HEK293 (cell line): ENCODE data around the gene FBLN2.

Source experiments
- CTCF ChIA-PET: fragments of 350-600 bp; formaldehyde crosslinking; extraction: SDS; loops from one replicate; lab custom pipeline; 2021; ENCODE audit warnings: antibody characterized with exemption; lab: Yijun Ruan, JAX
- POLR2A ChIA-PET: fragments of 300-600 bp; formaldehyde crosslinking; extraction: SDS; loops from one replicate; lab custom pipeline; 2020; ENCODE audit warnings: antibody characterized with exemption, inconsistent platforms; lab: Yijun Ruan, JAX
- H3K27ac ChIP-seq: fragments of 200-500 bp; sonication (Bioruptor generic); 2 replicates; pipeline ENCODE4 v1.5.1; 2014; ENCODE audit warnings: low read depth, low read length, control low read depth, inconsistent platforms; ENCODE audit errors: extremely low read depth
- H3K36me3 ChIP-seq, 2 experiments: fragments of 200-500 bp in 1 of 2; sonication (Bioruptor generic) in 1 of 2; 1 replicate in 1 of 2; 2 replicates in 1 of 2; pipeline ENCODE4 v1.5.1; 2014 to 2017; ENCODE audit warnings: inconsistent platforms in 2 of 2, low read length in 2 of 2; ENCODE audit not compliant: control insufficient read depth in 2 of 2, insufficient read depth in 1 of 2
- H3K4me1 ChIP-seq: fragments of 200-500 bp; sonication (Bioruptor generic); 2 replicates; pipeline ENCODE4 v1.5.1; 2014; ENCODE audit warnings: mild to moderate bottlenecking, low read length, inconsistent platforms; ENCODE audit not compliant: control insufficient read depth, insufficient read depth
- H3K4me3 ChIP-seq: 2 replicates; pipeline ENCODE4 v1.5.1; 2011; ENCODE audit warnings: low read depth, mild to moderate bottlenecking, control low read depth, low read length, moderate library complexity
- H3K9me3 ChIP-seq: fragments of 200-500 bp; sonication (Bioruptor generic); 2 replicates; pipeline ENCODE4 v1.5.1; 2014; ENCODE audit warnings: low read depth, low read length, inconsistent platforms; ENCODE audit not compliant: control insufficient read depth, insufficient read depth
- GLIS1 ChIP-seq: fragments of 450-650 bp; formaldehyde crosslinking; IDR thresholded peaks from 2 replicates; pipeline ENCODE4 v1.5.1; 2016; ENCODE audit warnings: missing biosample characterization, missing genetic modification characterization
- GLIS2 ChIP-seq: fragments of 450-650 bp; formaldehyde crosslinking; IDR thresholded peaks from 2 replicates; pipeline ENCODE4 v1.5.1; 2016; ENCODE audit warnings: missing biosample characterization, missing genetic modification characterization
- INSM2 ChIP-seq: fragments of 450-650 bp; formaldehyde crosslinking; IDR thresholded peaks from 2 replicates; pipeline ENCODE4 v1.5.1; 2016; ENCODE audit warnings: missing biosample characterization, missing genetic modification characterization
- KLF8 ChIP-seq: fragments of 450-650 bp; formaldehyde crosslinking; IDR thresholded peaks from 2 replicates; pipeline ENCODE4 v1.5.1; 2016; ENCODE audit warnings: missing biosample characterization, missing genetic modification characterization
- REPIN1 ChIP-seq: fragments of 450-650 bp; formaldehyde crosslinking; IDR thresholded peaks from 2 replicates; pipeline ENCODE4 v1.5.1; 2017; ENCODE audit warnings: missing biosample characterization, missing genetic modification characterization, low read depth
- SP7 ChIP-seq: fragments of 450-650 bp; formaldehyde crosslinking; IDR thresholded peaks from 2 replicates; pipeline ENCODE4 v1.5.1; 2016; ENCODE audit warnings: missing biosample characterization, missing genetic modification characterization
- YY2 ChIP-seq: fragments of 450-650 bp; formaldehyde crosslinking; IDR thresholded peaks from 2 replicates; pipeline ENCODE4 v1.5.1; 2016; ENCODE audit warnings: missing biosample characterization, missing genetic modification characterization
- ZBTB1 ChIP-seq: fragments of 450-650 bp; formaldehyde crosslinking; IDR thresholded peaks from 2 replicates; pipeline ENCODE4 v1.5.1; 2016; ENCODE audit warnings: missing biosample characterization, missing genetic modification characterization
- ZBTB44 ChIP-seq: fragments of 450-650 bp; IDR thresholded peaks from 2 replicates; pipeline ENCODE4 v1.5.1; 2018; ENCODE audit warnings: missing biosample characterization, mild to moderate bottlenecking, missing genetic modification characterization
- ZNF140 ChIP-seq: fragments of 450-650 bp; formaldehyde crosslinking; IDR thresholded peaks from 2 replicates; pipeline ENCODE4 v1.5.1; 2016; ENCODE audit warnings: missing biosample characterization, missing genetic modification characterization
- ZNF146 ChIP-seq: fragments of 450-650 bp; formaldehyde crosslinking; IDR thresholded peaks from 2 replicates; pipeline ENCODE4 v1.5.1; 2016; ENCODE audit warnings: missing biosample characterization, missing genetic modification characterization
- ZNF223 ChIP-seq: fragments of 450-650 bp; formaldehyde crosslinking; IDR thresholded peaks from 2 replicates; pipeline ENCODE4 v1.5.1; 2016; ENCODE audit warnings: missing biosample characterization, missing genetic modification characterization
- ZNF239 ChIP-seq: fragments of 450-650 bp; formaldehyde crosslinking; IDR thresholded peaks from 2 replicates; pipeline ENCODE4 v1.5.1; 2016; ENCODE audit warnings: missing biosample characterization, missing genetic modification characterization
- ZNF274 ChIP-seq, 2 experiments: fragments of 200-500 bp in 1 of 2; fragments of 450-650 bp in 1 of 2; sonication (Bioruptor generic) in 1 of 2; formaldehyde crosslinking in 1 of 2; IDR thresholded peaks; 2 replicates each; pipeline versions ENCODE4 v1.5.1 to v1.6.1; 2014 to 2016; ENCODE audit warnings: borderline replicate concordance in 1 of 2, inconsistent platforms in 1 of 2, low read length in 1 of 2, missing biosample characterization in 1 of 2, missing genetic modification characterization in 1 of 2
- ZNF350 ChIP-seq: fragments of 450-650 bp; formaldehyde crosslinking; IDR thresholded peaks from 2 replicates; pipeline ENCODE4 v1.5.0; 2017; ENCODE audit warnings: missing biosample characterization, mild to moderate bottlenecking, missing genetic modification characterization
- ZNF37A ChIP-seq: fragments of 450-650 bp; IDR thresholded peaks from 2 replicates; pipeline ENCODE4 v1.5.1; 2018; ENCODE audit warnings: missing biosample characterization, missing genetic modification characterization
- ZNF518A ChIP-seq: fragments of 450-650 bp; formaldehyde crosslinking; conservative IDR thresholded peaks from 2 replicates; pipeline ENCODE4 v1.5.1; 2016; ENCODE audit warnings: low read depth, missing biosample characterization, missing genetic modification characterization
- ZNF670 ChIP-seq: fragments of 450-650 bp; formaldehyde crosslinking; IDR thresholded peaks from 2 replicates; pipeline ENCODE4 v1.5.1; 2016; ENCODE audit warnings: missing biosample characterization, missing genetic modification characterization, low read depth
- ZNF768 ChIP-seq: fragments of 450-650 bp; formaldehyde crosslinking; IDR thresholded peaks from 2 replicates; pipeline ENCODE4 v1.5.1; 2018; ENCODE audit warnings: missing biosample characterization, mild to moderate bottlenecking, missing genetic modification characterization
- ZSCAN5A ChIP-seq: fragments of 450-650 bp; formaldehyde crosslinking; IDR thresholded peaks from 2 replicates; pipeline ENCODE4 v1.5.1; 2016; ENCODE audit warnings: missing biosample characterization, missing genetic modification characterization

Gene FBLN2

GRCh38 chr3:13501958-13502790, 46.8 kb upstream of the FBLN2 start:
- CTCF ChIA-PET: interaction anchor here (8.4 kb wide), 1 partner anchor 145 kb away, joined by 181 read pairs; no protein-coding TSS in a partner anchor
- TF ChIP-seq ZNF140 (tag by site-specific recombination) (no peak), ZNF239 (no peak), ZNF274 (IDR thresholded peaks at IDR 0.05; ENCODE audit: low read length) (no peak), ZNF274 (tag by site-specific recombination; IDR thresholded peaks at IDR 0.05; ENCODE audit: borderline replicate concordance) (no peak), ZBTB44 (tag by site-specific recombination) (no peak), GLIS2 (tag by site-specific recombination) (no peak), ZNF768 (no peak), ZNF146 (tag by site-specific recombination) (no peak), GLIS1 (tag by site-specific recombination) (no peak), ZNF350 (no peak), ZNF37A (tag by site-specific recombination) (no peak), YY2 (tag by site-specific recombination) (no peak), ZNF518A (tag by site-specific recombination) (no peak), REPIN1 (tag by site-specific recombination) (no peak), ZNF223 (tag by site-specific recombination) (no peak), ZNF670 (no peak), KLF8 (tag by site-specific recombination) (no peak), ZSCAN5A (tag by site-specific recombination) (no peak), ZBTB1 (tag by site-specific recombination) (no peak), INSM2 (tag by site-specific recombination) (no peak), SP7 (no peak)
- TF ChIP-seq, all 188 proteins: peak for 0
- Histone ChIP-seq H3K9me3 (no peaks in the 10 kb centered on the region), H3K36me3 (no peaks in the 10 kb centered on the region), H3K27ac (no peak overlapping the region), H3K4me3 (no peak overlapping the region), H3K4me1 (no peaks in the 10 kb centered on the region)
- POLR2A ChIA-PET: interaction anchor here (0.7 kb wide), 1 partner anchor 87 kb away, joined by 4 read pairs; no protein-coding TSS in a partner anchor
